ENCODE measurements around the gene CNTN5. TPM values are rescaled to one million over a fixed set of nuclear protein-coding genes. Genes with fewer than 3 reads are reported as not detected.

The CNTN5 gene
- total RNA-seq, 1 experiment from 2014 or later = not detected

DNA sequence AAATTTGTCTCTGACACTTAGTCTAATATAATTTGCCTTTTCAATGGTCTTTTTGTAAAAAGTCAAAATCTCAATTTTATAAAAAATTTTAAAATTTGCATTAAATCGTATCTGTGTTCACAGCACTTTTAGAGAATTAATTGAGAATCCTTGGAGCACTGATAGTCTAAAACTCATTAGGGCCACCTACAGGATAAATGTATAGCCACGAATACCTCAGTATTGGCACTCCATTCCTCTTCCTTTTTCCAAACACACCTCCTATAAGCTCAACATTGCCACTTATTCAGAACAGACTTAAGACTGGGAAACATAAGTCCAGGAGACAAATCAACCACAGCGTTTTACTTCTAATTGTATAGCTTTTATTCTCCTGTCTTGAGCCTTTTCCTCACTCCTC is 890.4 kb downstream of the CNTN5 start:
- Histone ChIP-seq H2BK120ac (ENCODE audit: low read depth, low read length, poor library complexity, severe bottlenecking) (no peak overlapping the region), H3K9me3 (ENCODE audit: control insufficient read depth, low read depth, low read length) (no peaks in the 10 kb centered on the region), H4K20me1 (ENCODE audit: control insufficient read depth, insufficient read depth, insufficient read length) (no peaks in the 10 kb centered on the region), H3T11ph (ENCODE audit: low read length) (no peak overlapping the region), H4K5ac (ENCODE audit: insufficient read length, low read depth, low read length) (no peak overlapping the region), H3K27me3 (ENCODE audit: insufficient read depth, low read length) (no peaks in the 10 kb centered on the region), H3K27ac (ENCODE audit: insufficient read length, low read depth, low read length) (no peak overlapping the region), H2BK12ac (ENCODE audit: insufficient read length, low read depth, low read length) (no peak overlapping the region), H3K18ac (ENCODE audit: insufficient read length, low read depth, low read length) (no peak overlapping the region), H3K4me2 (ENCODE audit: insufficient read depth, insufficient read length, low read length) (no peak overlapping the region), H4K8ac (replicated peaks; ENCODE audit: insufficient read length, low read depth, low read length) (no peak overlapping the region), H3K23ac (ENCODE audit: insufficient read length, low read depth, low read length) (no peak overlapping the region), H3K4me1 (ENCODE audit: insufficient read depth, low read length) (no peaks in the 10 kb centered on the region), H3K9ac (ENCODE audit: extremely low read depth, insufficient read length, low read length) (no peak overlapping the region), H2BK15ac (ENCODE audit: low read depth, low read length) (no peak overlapping the region), H2BK5ac (ENCODE audit: insufficient read length, low read length) (no peak overlapping the region), H3K14ac (ENCODE audit: insufficient read depth, low read length) (no peak overlapping the region), H3K56ac (ENCODE audit: insufficient read length, low read depth, low read length) (no peak overlapping the region), H3K23me2 (ENCODE audit: insufficient read length, low read depth, low read length, poor library complexity, severe bottlenecking) (no peaks in the 10 kb centered on the region), H2AFZ (ENCODE audit: low read length) (no peak overlapping the region), H2AK5ac (ENCODE audit: insufficient read length, low read length) (no peak overlapping the region), H2BK20ac (ENCODE audit: low read depth, low read length, poor library complexity, severe bottlenecking) (no peak overlapping the region), H4K91ac (ENCODE audit: insufficient read length, low read depth, low read length) (no peak overlapping the region), H3K4ac (ENCODE audit: low read depth, low read length) (no peak overlapping the region), H3K79me1 (ENCODE audit: insufficient read depth, low read depth, low read length, poor library complexity, severe bottlenecking) (no peaks in the 10 kb centered on the region), H3K79me2 (ENCODE audit: insufficient read depth, low read length) (no peaks in the 10 kb centered on the region)
- TF ChIP-seq, protein P1, sequence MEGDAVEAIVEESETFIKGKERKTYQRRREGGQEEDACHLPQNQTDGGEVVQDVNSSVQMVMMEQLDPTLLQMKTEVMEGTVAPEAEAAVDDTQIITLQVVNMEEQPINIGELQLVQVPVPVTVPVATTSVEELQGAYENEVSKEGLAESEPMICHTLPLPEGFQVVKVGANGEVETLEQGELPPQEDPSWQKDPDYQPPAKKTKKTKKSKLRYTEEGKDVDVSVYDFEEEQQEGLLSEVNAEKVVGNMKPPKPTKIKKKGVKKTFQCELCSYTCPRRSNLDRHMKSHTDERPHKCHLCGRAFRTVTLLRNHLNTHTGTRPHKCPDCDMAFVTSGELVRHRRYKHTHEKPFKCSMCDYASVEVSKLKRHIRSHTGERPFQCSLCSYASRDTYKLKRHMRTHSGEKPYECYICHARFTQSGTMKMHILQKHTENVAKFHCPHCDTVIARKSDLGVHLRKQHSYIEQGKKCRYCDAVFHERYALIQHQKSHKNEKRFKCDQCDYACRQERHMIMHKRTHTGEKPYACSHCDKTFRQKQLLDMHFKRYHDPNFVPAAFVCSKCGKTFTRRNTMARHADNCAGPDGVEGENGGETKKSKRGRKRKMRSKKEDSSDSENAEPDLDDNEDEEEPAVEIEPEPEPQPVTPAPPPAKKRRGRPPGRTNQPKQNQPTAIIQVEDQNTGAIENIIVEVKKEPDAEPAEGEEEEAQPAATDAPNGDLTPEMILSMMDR (conservative IDR thresholded peaks at IDR 0.05) = peak; percentile 66
- Mint-ChIP-seq H3K27ac (no peak overlapping the region), H3K9me3 (no peaks in the 10 kb centered on the region), H3K4me3 (no peak overlapping the region), H3K4me1 (no peaks in the 10 kb centered on the region), H3K36me3 (ENCODE audit: insufficient read depth in 1 of 3, low read depth in 3 of 3) (no peaks in the 10 kb centered on the region), H3K27me3 (ENCODE audit: low read depth) (no peaks in the 10 kb centered on the region)
- no peak for DNase-seq
- no CpG with 5 or more reads among the region's 3 CpGs for WGBS (ENCODE audit: extremely low coverage, insufficient read length, low lambda C conversion rate)
